Measurements from ENCODE around the gene MAPT. TPM values are rescaled to one million over a fixed set of nuclear protein-coding genes. Genes with fewer than 3 reads are reported as not detected.
"Not testable (repeated sequence)": the region's sequence is repeated elsewhere in the genome, so short reads cannot be mapped to it uniquely, and the experiment has no call there.

MAPT gene
- total RNA-seq, 1 donor from 2014 or later = 23.5 TPM

- no peak for DNase-seq (ENCODE audit: low spot score)
These were observed 33.2 kb upstream of the MAPT start for GRCh38 chr17:45861165-45861564.

- not testable (repeated sequence) for DNase-seq (ENCODE audit: low spot score)
These were observed 32.2 kb upstream of the MAPT start for GRCh38 chr17:45862127-45862526.

- no peak for DNase-seq (ENCODE audit: low spot score)
These were observed 30.3 kb upstream of the MAPT start for GRCh38 chr17:45863857-45864654.

GRCh38 chr17:45867171-45867570 lies 27.2 kb upstream of the MAPT start:
- DNase-seq (ENCODE audit: low spot score) = no peak

- DNase-seq (ENCODE audit: low spot score) = no peak
These were observed 26.7 kb upstream of the MAPT start for GRCh38 chr17:45867702-45868101.

GRCh38 chr17:45868276-45868675 lies 26.1 kb upstream of the MAPT start:
- no peak for DNase-seq (ENCODE audit: low spot score)

- no peak for DNase-seq (ENCODE audit: low spot score)
These were observed 24.5 kb upstream of the MAPT start for GRCh38 chr17:45869676-45870341.

- DNase-seq (ENCODE audit: low spot score) = no peak
These were observed 23.9 kb upstream of the MAPT start for GRCh38 chr17:45870342-45870974.

- DNase-seq (ENCODE audit: low spot score) = no peak
These were observed 22.6 kb upstream of the MAPT start for GRCh38 chr17:45871718-45872117.

GRCh38 chr17:45873728-45874127 lies 20.6 kb upstream of the MAPT start:
- DNase-seq (ENCODE audit: low spot score) = no peak

GRCh38 chr17:45874151-45874550 lies 20.2 kb upstream of the MAPT start:
- no peak for DNase-seq (ENCODE audit: low spot score)

- DNase-seq (ENCODE audit: low spot score) = no peak
These were observed 17.8 kb upstream of the MAPT start for GRCh38 chr17:45876539-45876938.

GRCh38 chr17:45877467-45877866 lies 16.9 kb upstream of the MAPT start:
- DNase-seq (ENCODE audit: low spot score) = no peak

- no peak for DNase-seq (ENCODE audit: low spot score)
These were observed 11.3 kb upstream of the MAPT start for GRCh38 chr17:45883063-45883462.

GRCh38 chr17:45886852-45887251 lies 7.5 kb upstream of the MAPT start:
- DNase-seq (ENCODE audit: low spot score) = no peak

- DNase-seq (ENCODE audit: low spot score) = no peak
These were observed 6.0 kb upstream of the MAPT start for GRCh38 chr17:45888392-45888791.

- no peak for DNase-seq (ENCODE audit: low spot score)
These were observed 4.8 kb upstream of the MAPT start for GRCh38 chr17:45889579-45889978.

GRCh38 chr17:45893725-45894021 lies 681 bp upstream of the MAPT start:
- DNase-seq (ENCODE audit: low spot score) = no peak

- no peak for DNase-seq (ENCODE audit: low spot score)
These were observed 1.1 kb downstream of the MAPT start for GRCh38 chr17:45895304-45895968.

GRCh38 chr17:45895969-45896785 lies 1.8 kb downstream of the MAPT start:
- DNase-seq (ENCODE audit: low spot score) = no peak

Measured in mesenteric fat pad (tissue), 1 donor.